ENCODE measurements around the gene HLCS. TPM values are rescaled to one million over a fixed set of nuclear protein-coding genes. Genes with fewer than 3 reads are reported as not detected.

The HLCS gene
- total and polyA plus RNA-seq, 8 donors, result 15.9 to 25.3 (median 16.7) TPM

DNA sequence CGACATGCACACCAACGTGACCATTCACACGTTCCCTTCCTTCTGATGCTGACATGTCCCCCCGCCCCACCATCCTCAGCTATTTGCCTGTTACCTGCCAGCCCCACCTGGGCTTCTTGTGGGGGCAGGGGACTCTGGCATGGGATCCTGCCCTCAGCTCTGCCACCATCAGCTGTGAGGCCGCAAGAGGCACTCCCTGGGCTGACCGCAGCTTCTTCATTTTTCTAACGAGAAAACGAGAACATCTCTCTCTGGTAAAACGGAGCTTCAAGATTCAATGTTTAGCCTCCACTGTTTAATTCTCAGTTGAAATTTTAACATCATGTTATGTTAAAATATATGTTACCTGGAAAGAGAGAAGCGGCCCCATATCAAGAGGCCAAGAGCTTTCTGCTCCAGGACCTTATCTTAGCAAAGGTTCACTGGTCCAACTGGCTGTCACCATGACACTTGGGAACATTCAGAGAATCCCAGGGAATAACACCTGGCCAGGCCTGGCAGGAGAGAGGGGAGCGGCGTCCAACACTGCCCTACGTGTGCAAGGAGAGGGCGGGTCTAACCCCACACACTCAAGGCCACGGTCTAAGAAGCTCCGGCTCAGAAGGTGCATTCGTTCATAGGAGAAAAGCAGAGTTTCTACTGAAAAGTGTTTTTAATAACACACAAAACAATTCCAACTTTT, 51.3 kb downstream of the HLCS start:
- Histone ChIP-seq H3K27ac (no peak overlapping the region), H3K9me3 (no peaks in the 10 kb centered on the region), H3K4me1 (peaks cover 2 to 17% of the 10 kb centered on the region in 2 donors), H3K36me3 (no peaks in the 10 kb centered on the region), H3K4me3 (no peak overlapping the region), H3K27me3 (no peaks in the 10 kb centered on the region)
- TF ChIP-seq, protein P1, sequence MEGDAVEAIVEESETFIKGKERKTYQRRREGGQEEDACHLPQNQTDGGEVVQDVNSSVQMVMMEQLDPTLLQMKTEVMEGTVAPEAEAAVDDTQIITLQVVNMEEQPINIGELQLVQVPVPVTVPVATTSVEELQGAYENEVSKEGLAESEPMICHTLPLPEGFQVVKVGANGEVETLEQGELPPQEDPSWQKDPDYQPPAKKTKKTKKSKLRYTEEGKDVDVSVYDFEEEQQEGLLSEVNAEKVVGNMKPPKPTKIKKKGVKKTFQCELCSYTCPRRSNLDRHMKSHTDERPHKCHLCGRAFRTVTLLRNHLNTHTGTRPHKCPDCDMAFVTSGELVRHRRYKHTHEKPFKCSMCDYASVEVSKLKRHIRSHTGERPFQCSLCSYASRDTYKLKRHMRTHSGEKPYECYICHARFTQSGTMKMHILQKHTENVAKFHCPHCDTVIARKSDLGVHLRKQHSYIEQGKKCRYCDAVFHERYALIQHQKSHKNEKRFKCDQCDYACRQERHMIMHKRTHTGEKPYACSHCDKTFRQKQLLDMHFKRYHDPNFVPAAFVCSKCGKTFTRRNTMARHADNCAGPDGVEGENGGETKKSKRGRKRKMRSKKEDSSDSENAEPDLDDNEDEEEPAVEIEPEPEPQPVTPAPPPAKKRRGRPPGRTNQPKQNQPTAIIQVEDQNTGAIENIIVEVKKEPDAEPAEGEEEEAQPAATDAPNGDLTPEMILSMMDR (IDR thresholded peaks at IDR 0.05), result no peak
- no peak for ATAC-seq
- intact Hi-C loops (cut with DNase I), result no loop called here
- DNase-seq, result no peak

DNA sequence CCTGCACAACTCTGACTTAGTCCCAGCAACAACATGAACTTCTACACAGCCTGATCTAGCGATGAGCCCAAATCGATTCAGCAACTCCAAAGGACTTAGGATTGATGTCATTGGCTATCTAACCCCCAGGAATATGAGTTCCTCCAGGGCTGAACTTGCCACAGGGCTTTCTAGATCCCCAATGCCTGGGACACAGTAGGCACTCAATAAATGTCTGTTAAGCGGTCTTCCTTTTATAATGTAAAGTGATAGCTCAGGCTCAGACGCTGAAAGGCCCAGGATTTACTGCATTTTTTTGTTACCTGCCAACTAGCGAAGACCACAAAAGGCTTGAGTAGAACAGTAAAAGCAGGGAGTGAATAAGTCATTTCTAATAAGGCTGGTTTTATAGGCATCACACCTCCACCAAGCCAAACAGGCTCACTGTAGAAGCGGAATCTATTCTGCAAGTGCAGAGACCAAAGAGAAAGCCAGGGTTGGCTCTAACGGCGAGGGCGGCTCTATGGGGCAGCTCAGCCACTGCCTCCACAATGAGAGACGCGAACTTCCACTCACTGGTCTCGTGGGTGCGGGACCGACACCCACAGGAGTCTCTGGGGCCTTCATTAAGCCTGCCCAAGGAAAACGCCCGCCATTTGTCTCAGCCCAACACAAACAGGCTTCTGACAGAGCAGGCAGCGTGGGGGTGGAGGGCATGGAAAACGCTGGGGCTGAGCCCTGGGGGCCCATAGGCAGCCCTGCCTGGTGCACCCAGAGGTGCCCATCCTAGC, 52.0 kb downstream of the HLCS start:
- TF ChIP-seq, protein P1 (IDR thresholded peaks at IDR 0.05), result no peak
- ATAC-seq (no peak), DNase-seq (no peak)
- no peaks in the 10 kb centered on the region for H3K27me3 ChIP-seq
- H3K4me3 ChIP-seq, result no peak overlapping the region
- no peaks in the 10 kb centered on the region for H3K9me3 ChIP-seq
- no peak overlapping the region for H3K27ac ChIP-seq
- no peaks in the 10 kb centered on the region for H3K36me3 ChIP-seq
- intact Hi-C loops (cut with DNase I), result no loop called here
- peaks cover 7 to 17% of the 10 kb centered on the region in 2 donors for H3K4me1 ChIP-seq

DNA sequence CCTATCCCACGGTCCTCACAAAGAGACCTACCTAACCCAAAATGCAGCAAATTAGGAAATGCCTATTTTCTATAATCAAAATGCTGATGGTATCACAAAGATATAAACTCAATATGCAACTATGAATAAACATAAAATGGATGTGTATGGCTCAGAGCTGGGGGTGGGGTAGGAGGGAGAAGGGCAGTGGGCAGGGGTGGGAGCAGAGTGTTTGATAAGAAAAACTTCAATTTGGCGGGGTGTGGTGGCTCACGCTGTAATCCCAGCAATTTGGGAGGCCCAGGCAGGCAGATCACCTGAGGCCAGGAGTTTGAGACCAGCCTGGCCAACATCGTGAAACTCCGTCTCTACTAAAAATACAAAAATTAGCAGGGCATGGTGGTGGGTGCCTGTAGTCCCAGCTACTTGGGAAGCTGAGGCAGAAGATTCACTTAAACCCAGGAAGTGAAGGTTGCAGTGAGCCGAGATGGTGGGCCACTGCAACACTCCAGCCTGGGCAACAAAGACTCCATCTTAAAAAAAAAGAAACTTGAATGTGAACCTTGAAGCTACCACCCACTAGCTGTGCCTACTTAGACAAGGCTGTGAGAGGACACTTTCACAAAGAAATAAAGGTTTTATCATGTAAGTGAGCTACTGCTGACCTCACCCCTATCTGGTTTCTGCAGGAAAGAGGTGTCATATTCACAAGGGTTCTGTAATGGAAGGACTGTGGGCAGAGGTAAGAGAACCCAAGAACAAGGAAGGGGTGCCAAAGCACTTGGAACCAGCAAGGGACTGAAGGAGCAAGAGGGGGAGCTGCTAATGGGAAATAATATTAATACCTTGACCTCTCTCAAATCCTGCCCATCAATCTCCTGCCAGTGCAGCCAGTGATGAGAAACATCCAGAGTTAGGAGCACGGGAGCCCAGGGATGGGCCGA, 53.0 kb downstream of the HLCS start:
- no peaks in the 10 kb centered on the region for H3K9me3 ChIP-seq
- ATAC-seq, result no peak
- no peak overlapping the region for H3K27ac ChIP-seq
- intact Hi-C loops (cut with DNase I), result no loop called here
- TF ChIP-seq, protein P1 (IDR thresholded peaks at IDR 0.05), result no peak
- no peaks in the 10 kb centered on the region for H3K27me3 ChIP-seq
- no peak overlapping the region for H3K4me3 ChIP-seq
- DNase-seq, result no peak
- H3K36me3 ChIP-seq, result no peaks in the 10 kb centered on the region
- H3K4me1 ChIP-seq, result peaks cover 8 to 17% of the 10 kb centered on the region in 2 donors

DNA sequence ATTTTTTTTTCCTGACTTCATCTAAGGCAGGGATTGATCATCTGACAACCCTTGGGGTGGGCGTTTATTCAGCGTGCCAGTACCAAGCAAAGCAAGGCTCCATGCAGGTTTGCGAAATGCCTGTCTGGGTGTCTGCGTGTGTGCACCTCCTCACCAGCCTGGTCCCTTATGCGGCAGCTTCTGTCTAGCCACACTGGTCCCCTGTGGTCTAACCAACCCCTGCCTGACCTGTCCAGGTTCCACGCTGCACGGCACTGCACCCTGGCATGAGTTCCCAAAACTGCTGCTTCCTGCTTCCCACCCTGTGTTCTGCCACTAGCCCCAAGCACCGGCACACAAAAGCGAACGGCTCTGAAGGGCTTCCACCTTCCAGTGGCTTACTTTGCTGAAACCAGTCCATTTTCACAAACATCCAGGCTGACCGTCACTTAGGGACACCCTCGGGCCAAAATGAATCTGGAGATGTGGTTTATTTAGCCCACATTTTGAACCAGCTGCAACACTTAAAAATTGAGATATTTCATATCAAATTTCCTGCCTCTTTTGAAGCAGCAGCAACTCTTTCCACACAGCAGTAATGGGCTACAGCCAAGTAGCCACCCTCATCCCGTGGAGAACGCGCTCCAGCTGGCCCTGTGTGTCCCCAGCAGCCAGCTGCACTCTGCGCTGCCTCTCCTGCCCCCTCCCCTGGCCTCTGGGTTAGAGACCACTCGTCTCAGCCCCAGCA, 55.7 kb downstream of the HLCS start:
- H3K4me1 ChIP-seq, result peaks cover 4 to 8% of the 10 kb centered on the region in 2 donors
- ATAC-seq, result peak; percentile 44
- intact Hi-C loops (cut with DNase I), result no loop called here
- peak in 2 of 4 donors; percentile 85 to 90 for DNase-seq
- no peak overlapping the region for H3K4me3 ChIP-seq
- H3K27ac ChIP-seq, result peak overlapping the region in 1 of 2 donors; percentile 51
- no peaks in the 10 kb centered on the region for H3K36me3 ChIP-seq
- no peaks in the 10 kb centered on the region for H3K27me3 ChIP-seq
- H3K9me3 ChIP-seq, result no peaks in the 10 kb centered on the region
- TF ChIP-seq, protein P1 (IDR thresholded peaks at IDR 0.05), result no peak
